ENCODE results near the gene HS6ST2.

HS6ST2 gene

DNA sequence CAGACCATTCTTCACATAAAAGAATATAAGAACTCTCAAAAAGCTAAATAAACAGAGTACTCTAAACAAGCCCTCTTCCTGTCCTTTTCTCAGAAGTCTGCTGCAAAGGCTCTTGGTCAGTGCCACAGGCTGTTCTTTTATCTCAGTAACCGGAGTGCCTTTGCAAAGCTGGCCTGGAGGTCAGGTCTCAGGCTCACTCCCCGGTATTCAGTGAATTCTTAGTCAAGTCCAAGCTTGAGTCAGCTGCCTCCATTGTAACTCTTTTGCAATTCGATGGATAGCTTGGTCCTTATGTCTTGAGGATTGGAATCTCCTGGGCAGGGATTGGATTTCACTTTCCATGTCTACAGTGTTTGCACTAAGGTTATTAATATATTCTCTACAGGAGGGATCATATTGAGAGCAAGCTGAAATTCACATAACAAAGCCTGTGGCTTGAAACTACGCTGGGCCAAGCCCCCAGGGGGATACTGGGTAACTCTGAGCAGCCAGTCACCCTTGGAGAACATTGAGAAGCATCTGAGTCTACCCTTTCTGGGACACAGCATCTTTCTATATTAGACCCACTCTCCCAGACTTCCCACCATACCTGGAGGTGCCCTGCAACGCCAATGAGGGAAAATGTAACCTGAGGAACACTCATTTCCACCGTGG is 10.0 kb upstream of the HS6ST2 start:
- no peaks in the 10 kb centered on the region for H3K36me3 ChIP-seq (ENCODE audit: control insufficient read depth in 2 of 2, insufficient read depth in 2 of 2, low read length in 2 of 2)
- no peaks in the 10 kb centered on the region for H3K9me3 ChIP-seq (ENCODE audit: control insufficient read depth in 2 of 2, low read length in 2 of 2)
- H3K4me3 ChIP-seq (ENCODE audit: low read length in 2 of 2): no peak overlapping the region
- H3K9ac ChIP-seq (ENCODE audit: low read depth in 1 of 2, low read length in 2 of 2): no peak overlapping the region
- no peak overlapping the region for H3K27ac ChIP-seq (ENCODE audit: low read depth in 2 of 2, low read length in 2 of 2)
- peaks cover 8 to 14% of the 10 kb centered on the region in 2 donors for H3K27me3 ChIP-seq (ENCODE audit: control insufficient read depth in 2 of 2, insufficient read depth in 2 of 2, low read length in 2 of 2)
- H3K4me1 ChIP-seq (ENCODE audit: control insufficient read depth in 2 of 2, insufficient read depth in 2 of 2, low read length in 2 of 2): no peaks in the 10 kb centered on the region

DNA sequence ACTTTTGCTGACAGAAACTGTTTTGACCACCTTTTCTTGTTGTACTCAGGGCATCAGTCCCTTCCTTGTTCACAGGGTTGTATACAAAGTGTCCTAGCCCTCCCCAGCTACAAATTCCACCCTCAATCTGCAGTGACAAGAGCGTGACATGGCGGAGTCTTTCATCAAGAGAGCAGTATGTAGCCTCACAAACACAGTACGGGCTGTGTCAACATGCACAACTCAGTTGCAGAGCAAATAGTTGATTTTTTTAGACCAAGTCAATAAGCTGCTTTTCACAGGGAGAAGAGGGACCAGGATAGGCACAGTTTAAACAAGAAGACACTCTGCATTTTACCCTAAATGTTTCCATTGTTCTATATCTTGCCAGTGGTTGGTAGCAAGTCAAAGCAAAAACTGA is 8.6 kb upstream of the HS6ST2 start:
- Histone ChIP-seq H3K9me3 (ENCODE audit: control insufficient read depth in 2 of 2, low read length in 2 of 2) (no peaks in the 10 kb centered on the region), H3K4me1 (ENCODE audit: control insufficient read depth in 2 of 2, insufficient read depth in 2 of 2, low read length in 2 of 2) (no peaks in the 10 kb centered on the region), H3K4me3 (ENCODE audit: low read length in 2 of 2) (no peak overlapping the region), H3K9ac (ENCODE audit: low read depth in 1 of 2, low read length in 2 of 2) (no peak overlapping the region), H3K36me3 (ENCODE audit: control insufficient read depth in 2 of 2, insufficient read depth in 2 of 2, low read length in 2 of 2) (no peaks in the 10 kb centered on the region), H3K27ac (ENCODE audit: low read depth in 2 of 2, low read length in 2 of 2) (no peak overlapping the region), H3K27me3 (ENCODE audit: control insufficient read depth in 2 of 2, insufficient read depth in 2 of 2, low read length in 2 of 2) (peaks cover 8 to 10% of the 10 kb centered on the region in 2 donors)

DNA sequence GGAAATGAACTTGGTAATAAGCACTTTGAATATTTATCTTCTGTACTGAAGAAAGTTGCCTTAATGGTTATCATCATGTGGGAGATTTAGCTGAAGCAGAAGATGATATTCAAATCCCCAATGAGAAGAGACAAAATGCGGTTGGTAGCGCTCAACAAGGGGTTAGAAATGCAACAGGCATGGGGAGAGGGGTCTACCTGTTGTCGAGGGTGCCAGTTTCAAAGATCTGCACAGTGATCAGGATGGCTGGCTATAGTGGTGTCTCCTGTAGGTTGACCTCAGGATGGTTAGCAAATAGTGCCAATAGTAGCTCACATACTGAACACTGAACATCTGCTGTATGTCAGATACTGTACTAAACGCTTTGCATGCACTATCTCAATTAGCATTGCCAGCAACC is 7.0 kb upstream of the HS6ST2 start:
- Histone ChIP-seq H3K4me1 (ENCODE audit: control insufficient read depth in 2 of 2, insufficient read depth in 2 of 2, low read length in 2 of 2) (no peaks in the 10 kb centered on the region), H3K36me3 (ENCODE audit: control insufficient read depth in 2 of 2, insufficient read depth in 2 of 2, low read length in 2 of 2) (no peaks in the 10 kb centered on the region), H3K27ac (ENCODE audit: low read depth in 2 of 2, low read length in 2 of 2) (no peak overlapping the region), H3K9me3 (ENCODE audit: control insufficient read depth in 2 of 2, low read length in 2 of 2) (no peaks in the 10 kb centered on the region), H3K9ac (ENCODE audit: low read depth in 1 of 2, low read length in 2 of 2) (no peak overlapping the region), H3K4me3 (ENCODE audit: low read length in 2 of 2) (no peak overlapping the region), H3K27me3 (ENCODE audit: control insufficient read depth in 2 of 2, insufficient read depth in 2 of 2, low read length in 2 of 2) (peaks cover 10 to 13% of the 10 kb centered on the region in 2 donors)

DNA sequence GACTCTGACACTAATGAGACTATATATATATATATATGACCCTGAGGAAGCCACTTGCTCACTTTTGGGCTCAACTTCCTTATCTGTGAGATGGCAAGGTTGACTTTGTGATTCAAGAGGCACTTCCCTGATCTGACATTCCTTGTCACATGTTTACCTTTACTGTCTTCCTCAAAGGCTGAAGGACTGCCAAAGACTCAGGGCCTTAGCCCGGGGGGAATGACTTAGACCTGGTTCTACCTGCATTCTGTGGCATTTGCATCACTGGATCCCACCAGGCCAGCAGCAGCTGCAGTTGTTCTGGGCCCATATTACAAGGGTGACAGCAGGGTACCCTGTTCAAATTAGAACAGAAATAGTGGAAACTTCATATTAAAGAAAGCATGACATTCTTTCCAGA is 3.1 kb upstream of the HS6ST2 start:
- Histone ChIP-seq H3K4me3 (ENCODE audit: low read length in 2 of 2) (no peak overlapping the region), H3K4me1 (ENCODE audit: control insufficient read depth in 2 of 2, insufficient read depth in 2 of 2, low read length in 2 of 2) (peaks cover 3% of the 10 kb centered on the region in 2 donors), H3K9ac (ENCODE audit: low read depth in 1 of 2, low read length in 2 of 2) (no peak overlapping the region), H3K9me3 (ENCODE audit: control insufficient read depth in 2 of 2, low read length in 2 of 2) (no peaks in the 10 kb centered on the region), H3K36me3 (ENCODE audit: control insufficient read depth in 2 of 2, insufficient read depth in 2 of 2, low read length in 2 of 2) (no peaks in the 10 kb centered on the region), H3K27me3 (ENCODE audit: control insufficient read depth in 2 of 2, insufficient read depth in 2 of 2, low read length in 2 of 2) (peaks cover 12 to 19% of the 10 kb centered on the region in 2 donors), H3K27ac (ENCODE audit: low read depth in 2 of 2, low read length in 2 of 2) (no peak overlapping the region)

DNA sequence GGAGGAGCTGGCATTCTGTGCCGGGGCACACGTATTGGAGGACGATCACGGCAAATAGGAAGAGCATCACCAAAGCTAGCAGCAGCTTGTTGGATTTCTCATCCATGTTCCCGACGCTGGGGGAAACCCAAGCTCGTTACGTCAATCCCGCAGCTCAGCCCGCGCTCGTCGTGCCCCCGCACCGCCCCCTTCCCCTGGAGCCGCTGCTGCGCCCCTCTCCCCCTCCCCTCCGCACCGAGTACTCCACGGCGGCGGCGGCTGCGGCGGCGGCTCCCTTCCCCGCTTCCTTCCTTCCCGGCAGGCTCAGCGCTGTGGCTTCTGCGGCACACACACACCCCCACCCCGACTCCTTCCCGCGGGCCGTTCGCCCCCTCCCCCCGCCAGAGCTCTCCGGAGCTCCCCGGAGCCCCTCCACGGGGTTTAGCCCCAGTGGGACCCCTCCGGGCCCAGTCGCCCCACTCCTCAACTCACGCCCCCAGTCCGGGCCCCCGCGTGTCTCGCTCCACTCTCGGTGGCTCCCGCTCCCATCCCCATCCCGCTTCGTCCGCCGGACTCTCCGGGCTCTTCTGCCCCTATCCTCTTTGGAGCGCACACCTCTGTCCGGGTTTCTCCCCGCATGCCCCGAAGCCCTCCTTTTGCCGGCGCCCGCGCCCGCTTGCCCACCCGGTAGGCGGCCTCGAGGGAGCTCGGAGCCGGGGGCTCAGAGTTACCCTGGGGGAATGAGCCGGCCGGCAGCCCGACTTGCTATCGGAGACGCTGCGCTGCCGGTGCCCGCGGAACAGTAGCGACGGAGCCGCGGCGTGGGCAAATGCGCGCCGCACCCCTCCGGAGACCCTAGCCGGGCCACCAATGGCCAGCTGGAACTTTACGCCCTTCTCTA is 978 bp downstream of the HS6ST2 start:
- Histone ChIP-seq H3K9ac (ENCODE audit: low read depth in 1 of 2, low read length in 2 of 2) (no peak overlapping the region), H3K4me3 (ENCODE audit: low read length in 2 of 2) (peak overlapping the region; percentile 48 to 50), H3K27me3 (ENCODE audit: control insufficient read depth in 2 of 2, insufficient read depth in 2 of 2, low read length in 2 of 2) (peaks cover 8 to 14% of the 10 kb centered on the region in 2 donors), H3K4me1 (ENCODE audit: control insufficient read depth in 2 of 2, insufficient read depth in 2 of 2, low read length in 2 of 2) (peaks cover 3% of the 10 kb centered on the region in 2 donors), H3K27ac (ENCODE audit: low read depth in 2 of 2, low read length in 2 of 2) (no peak overlapping the region), H3K36me3 (ENCODE audit: control insufficient read depth in 2 of 2, insufficient read depth in 2 of 2, low read length in 2 of 2) (no peaks in the 10 kb centered on the region), H3K9me3 (ENCODE audit: control insufficient read depth in 2 of 2, low read length in 2 of 2) (no peaks in the 10 kb centered on the region)

DNA sequence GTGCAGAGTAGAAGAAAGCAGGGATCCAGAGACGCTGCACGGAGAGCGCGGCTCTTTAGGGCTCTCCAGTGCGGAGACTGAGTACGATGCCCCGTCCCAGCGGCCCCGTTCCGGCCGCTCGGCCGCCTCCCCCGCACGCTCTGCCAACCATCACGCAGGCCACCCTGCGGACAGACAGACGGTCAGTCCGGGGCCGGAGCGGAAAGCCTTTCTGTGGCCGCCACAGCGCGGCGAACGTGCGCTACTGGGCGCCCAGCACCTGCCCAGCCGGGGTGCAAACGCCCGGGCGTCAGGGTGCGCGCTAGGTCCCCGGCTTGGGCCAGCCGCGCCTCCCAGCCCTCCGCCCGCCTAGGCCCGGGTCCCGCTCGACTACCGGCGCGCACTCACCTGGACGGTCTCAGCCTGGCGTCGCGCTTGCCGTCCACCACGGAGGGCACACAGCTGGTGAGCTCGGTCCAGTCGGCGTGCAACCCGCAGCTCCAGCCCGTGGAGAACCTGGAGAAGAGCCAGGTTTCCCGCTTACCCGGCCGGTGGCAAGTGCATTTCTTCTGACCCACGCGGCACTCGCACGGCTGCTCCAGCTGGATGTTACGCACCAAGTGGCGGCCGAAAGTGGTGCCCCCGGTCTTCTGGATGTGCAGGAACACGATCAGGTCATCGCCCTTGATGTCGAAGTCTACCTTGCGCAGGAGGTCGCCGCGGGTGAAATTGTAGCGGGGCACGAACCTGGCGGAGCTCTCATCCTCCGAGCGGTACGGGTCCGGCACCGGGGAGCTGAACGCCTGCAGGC is 1.8 kb downstream of the HS6ST2 start:
- Histone ChIP-seq H3K27me3 (ENCODE audit: control insufficient read depth in 2 of 2, insufficient read depth in 2 of 2, low read length in 2 of 2) (peaks cover 7 to 14% of the 10 kb centered on the region in 2 donors), H3K9ac (ENCODE audit: low read depth in 1 of 2, low read length in 2 of 2) (no peak overlapping the region), H3K4me1 (ENCODE audit: control insufficient read depth in 2 of 2, insufficient read depth in 2 of 2, low read length in 2 of 2) (peaks cover 3% of the 10 kb centered on the region in 2 donors), H3K27ac (ENCODE audit: low read depth in 2 of 2, low read length in 2 of 2) (no peak overlapping the region), H3K4me3 (ENCODE audit: low read length in 2 of 2) (peak overlapping the region; percentile 48 to 50), H3K9me3 (ENCODE audit: control insufficient read depth in 2 of 2, low read length in 2 of 2) (no peaks in the 10 kb centered on the region), H3K36me3 (ENCODE audit: control insufficient read depth in 2 of 2, insufficient read depth in 2 of 2, low read length in 2 of 2) (no peaks in the 10 kb centered on the region)

DNA sequence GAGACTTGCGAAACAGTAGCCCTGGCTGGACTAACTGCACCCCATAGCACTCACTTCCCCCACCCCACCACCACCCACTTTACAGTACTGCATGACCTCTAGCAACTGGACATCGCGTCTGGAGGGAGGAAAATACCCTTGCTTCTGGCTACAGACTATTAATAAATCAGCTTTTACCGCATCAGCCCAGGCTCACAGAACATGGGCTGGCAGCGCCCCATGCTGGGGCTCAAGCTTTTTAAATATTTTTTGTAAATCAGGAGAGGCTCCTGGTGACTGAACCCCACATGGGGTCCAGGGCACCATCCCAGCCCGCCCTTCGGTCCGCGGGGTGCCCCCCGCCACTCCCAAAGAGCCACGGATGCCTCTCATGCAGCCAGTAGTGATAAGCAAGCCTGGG is 2.7 kb downstream of the HS6ST2 start:
- no peak overlapping the region for H3K27ac ChIP-seq (ENCODE audit: low read depth in 2 of 2, low read length in 2 of 2)
- H3K9me3 ChIP-seq (ENCODE audit: control insufficient read depth in 2 of 2, low read length in 2 of 2): no peaks in the 10 kb centered on the region
- H3K9ac ChIP-seq (ENCODE audit: low read depth in 1 of 2, low read length in 2 of 2): no peak overlapping the region
- no peaks in the 10 kb centered on the region for H3K36me3 ChIP-seq (ENCODE audit: control insufficient read depth in 2 of 2, insufficient read depth in 2 of 2, low read length in 2 of 2)
- H3K27me3 ChIP-seq (ENCODE audit: control insufficient read depth in 2 of 2, insufficient read depth in 2 of 2, low read length in 2 of 2): peaks cover 3 to 14% of the 10 kb centered on the region in 2 donors
- H3K4me3 ChIP-seq (ENCODE audit: low read length in 2 of 2): no peak overlapping the region
- H3K4me1 ChIP-seq (ENCODE audit: control insufficient read depth in 2 of 2, insufficient read depth in 2 of 2, low read length in 2 of 2): peaks cover 3% of the 10 kb centered on the region in 2 donors

DNA sequence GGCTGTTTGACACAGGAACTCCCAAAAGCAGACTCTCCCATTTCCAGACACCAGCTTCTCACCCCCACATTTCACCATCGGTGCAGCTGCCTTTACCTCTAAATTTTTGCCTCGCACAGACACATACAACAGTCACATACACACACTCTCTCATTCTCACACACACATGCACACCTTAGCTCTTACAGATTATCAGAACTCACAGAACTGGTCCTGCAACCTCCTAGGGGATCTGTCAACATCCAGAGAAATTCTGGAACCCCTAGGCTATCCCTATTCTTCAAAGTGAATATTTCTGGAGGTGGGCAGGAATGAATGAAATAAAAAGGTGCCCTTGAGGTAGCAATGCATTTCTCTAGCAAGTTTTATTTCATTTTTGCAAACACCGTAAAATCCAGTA is 4.1 kb downstream of the HS6ST2 start:
- Histone ChIP-seq H3K9ac (ENCODE audit: low read depth in 1 of 2, low read length in 2 of 2) (no peak overlapping the region), H3K36me3 (ENCODE audit: control insufficient read depth in 2 of 2, insufficient read depth in 2 of 2, low read length in 2 of 2) (no peaks in the 10 kb centered on the region), H3K4me3 (ENCODE audit: low read length in 2 of 2) (no peak overlapping the region), H3K9me3 (ENCODE audit: control insufficient read depth in 2 of 2, low read length in 2 of 2) (no peaks in the 10 kb centered on the region), H3K27ac (ENCODE audit: low read depth in 2 of 2, low read length in 2 of 2) (no peak overlapping the region), H3K4me1 (ENCODE audit: control insufficient read depth in 2 of 2, insufficient read depth in 2 of 2, low read length in 2 of 2) (peaks cover 3% of the 10 kb centered on the region in 2 donors), H3K27me3 (ENCODE audit: control insufficient read depth in 2 of 2, insufficient read depth in 2 of 2, low read length in 2 of 2) (peaks cover 2 to 13% of the 10 kb centered on the region in 2 donors)

DNA sequence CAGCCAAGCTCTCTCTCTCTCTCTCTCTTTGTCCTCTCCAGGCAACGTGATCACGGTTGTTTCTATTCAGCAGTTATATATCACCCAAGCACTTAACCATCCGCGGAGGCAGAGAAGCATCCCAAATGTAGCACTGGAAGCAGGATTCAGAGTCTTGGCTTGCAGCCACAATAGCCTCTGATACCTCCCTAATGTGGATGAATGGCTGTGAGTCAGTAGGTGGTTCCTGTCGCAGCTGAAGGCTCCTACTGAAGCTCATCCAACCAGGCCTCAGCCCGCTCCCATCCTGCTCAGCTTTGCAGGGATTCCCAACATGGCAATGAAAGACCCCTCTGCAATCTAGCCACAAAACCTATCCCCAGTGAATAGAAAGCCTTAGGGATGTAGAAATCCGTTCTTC is 5.1 kb downstream of the HS6ST2 start:
- no peak overlapping the region for H3K27ac ChIP-seq (ENCODE audit: low read depth in 2 of 2, low read length in 2 of 2)
- H3K9me3 ChIP-seq (ENCODE audit: control insufficient read depth in 2 of 2, low read length in 2 of 2): no peaks in the 10 kb centered on the region
- no peak overlapping the region for H3K9ac ChIP-seq (ENCODE audit: low read depth in 1 of 2, low read length in 2 of 2)
- no peaks in the 10 kb centered on the region for H3K36me3 ChIP-seq (ENCODE audit: control insufficient read depth in 2 of 2, insufficient read depth in 2 of 2, low read length in 2 of 2)
- H3K4me3 ChIP-seq (ENCODE audit: low read length in 2 of 2): no peak overlapping the region
- peaks cover 0 to 3% of the 10 kb centered on the region in 2 donors for H3K27me3 ChIP-seq (ENCODE audit: control insufficient read depth in 2 of 2, insufficient read depth in 2 of 2, low read length in 2 of 2)
- peaks cover 3% of the 10 kb centered on the region in 2 donors for H3K4me1 ChIP-seq (ENCODE audit: control insufficient read depth in 2 of 2, insufficient read depth in 2 of 2, low read length in 2 of 2)

All from mucosa of rectum (tissue), 2 donors.